ENCODE data around the gene UBR1. TPM values are rescaled to one million over a fixed set of nuclear protein-coding genes. Genes with fewer than 3 reads are reported as not detected.
"Not testable (repeated sequence)": the region's sequence is repeated elsewhere in the genome, so short reads cannot be mapped to it uniquely, and the experiment has no call there.

Gene UBR1
- total RNA-seq, 2 experiments from 2014 or later: 39.4 to 43.1 TPM

GRCh38 chr15:42920519-42921341, 185.1 kb downstream of the UBR1 start, which contains the start of gene TTBK2:
Gene TTBK2, minus strand, starts transcription at chr15:42920778. Its CDS starts 42,161 bp downstream, at chr15:42878617.
- H3K4me3 Mint-ChIP-seq: peak within 1 kb of the TSS; percentile 99
- H3K9me3 Mint-ChIP-seq: no peaks in the 10 kb centered on the region
- peak within 1 kb of the TSS; percentile 94 for H3K27ac Mint-ChIP-seq
- ATAC-seq (ENCODE audit: low read depth) (peak; percentile 95), DNase-seq (peak; percentile 94)
- H3K36me3 Mint-ChIP-seq: peaks cover 9% of the 10 kb centered on the region
- peaks cover 5% of the 10 kb centered on the region for H3K27me3 Mint-ChIP-seq
- POLR2A ChIA-PET: interaction anchor here (1.0 kb wide), 1 partner anchor 10 kb away, joined by 3 read pairs; no protein-coding TSS in a partner anchor
- peaks cover 27% of the 10 kb centered on the region for H3K4me1 Mint-ChIP-seq

GRCh38 chr15:42919799-42920518, 185.9 kb downstream of the UBR1 start:
- H3K27ac Mint-ChIP-seq: peak overlapping the region; percentile 92
- ATAC-seq (ENCODE audit: low read depth) (peak; percentile 11), DNase-seq (no peak)
- POLR2A ChIA-PET: no interaction called here
- peaks cover 5% of the 10 kb centered on the region for H3K27me3 Mint-ChIP-seq
- H3K9me3 Mint-ChIP-seq: no peaks in the 10 kb centered on the region
- peak overlapping the region; percentile 98 for H3K4me3 Mint-ChIP-seq
- peaks cover 34% of the 10 kb centered on the region for H3K4me1 Mint-ChIP-seq
- peaks cover 9% of the 10 kb centered on the region for H3K36me3 Mint-ChIP-seq

GRCh38 chr15:42919308-42919707, 186.5 kb downstream of the UBR1 start:
- no peak for DNase-seq
- Mint-ChIP-seq H3K4me3 (peak overlapping the region; percentile 98), H3K27me3 (peaks cover 5% of the 10 kb centered on the region), H3K9me3 (no peaks in the 10 kb centered on the region), H3K27ac (peak overlapping the region; percentile 39), H3K36me3 (peaks cover 9% of the 10 kb centered on the region), H3K4me1 (peaks cover 38% of the 10 kb centered on the region)
- POLR2A ChIA-PET: no interaction called here
- no peak for ATAC-seq (ENCODE audit: low read depth)

DNA sequence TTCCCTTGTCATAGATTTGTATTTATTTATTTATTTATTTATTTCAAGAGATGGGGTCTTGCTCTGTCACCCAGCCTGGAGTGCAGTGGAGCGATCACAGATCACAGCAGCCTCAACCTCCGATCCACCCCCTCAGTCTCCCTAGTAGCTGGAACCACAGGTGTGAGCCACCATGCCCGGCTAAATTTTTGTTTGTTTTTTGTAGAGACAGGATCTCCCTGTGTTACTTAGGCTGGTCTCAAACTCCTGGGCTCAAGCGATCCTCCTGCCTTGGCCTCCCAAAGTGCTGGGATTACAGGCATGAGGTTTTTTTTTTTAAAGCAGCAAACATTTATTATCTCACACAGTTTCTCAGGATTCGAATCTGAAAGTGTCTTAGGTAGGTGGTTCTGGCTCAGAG, 187.8 kb downstream of the UBR1 start:
- Mint-ChIP-seq H3K27me3 (no peaks in the 10 kb centered on the region), H3K36me3 (peaks cover 9% of the 10 kb centered on the region), H3K9me3 (no peaks in the 10 kb centered on the region), H3K4me3 (no peak overlapping the region), H3K4me1 (peaks cover 39% of the 10 kb centered on the region), H3K27ac (no peak overlapping the region)
- ATAC-seq (ENCODE audit: low read depth) (no peak), DNase-seq (no peak)
- POLR2A ChIA-PET: no interaction called here

- POLR2A ChIA-PET: no interaction called here
Measured at GRCh38 chr15:42915654-42916315, 190.1 kb downstream of the UBR1 start.

GRCh38 chr15:42914728-42915497, 190.9 kb downstream of the UBR1 start:
- H3K9me3 Mint-ChIP-seq: no peaks in the 10 kb centered on the region
- peaks cover 7% of the 10 kb centered on the region for H3K36me3 Mint-ChIP-seq
- ATAC-seq (ENCODE audit: low read depth) (no peak), DNase-seq (no peak)
- H3K4me1 Mint-ChIP-seq: peaks cover 29% of the 10 kb centered on the region
- POLR2A ChIA-PET: no interaction called here
- no peak overlapping the region for H3K27ac Mint-ChIP-seq
- no peaks in the 10 kb centered on the region for H3K27me3 Mint-ChIP-seq
- peak overlapping the region; percentile 11 for H3K4me3 Mint-ChIP-seq

More at GRCh38 chr15:42915654-42916315, 190.1 kb downstream of the UBR1 start:
- H3K9me3 Mint-ChIP-seq: no peaks in the 10 kb centered on the region
- DNase-seq (no peak), ATAC-seq (ENCODE audit: low read depth) (no peak)
- peaks cover 30% of the 10 kb centered on the region for H3K4me1 Mint-ChIP-seq
- H3K27ac Mint-ChIP-seq: no peak overlapping the region
- H3K4me3 Mint-ChIP-seq: no peak overlapping the region
- peaks cover 9% of the 10 kb centered on the region for H3K36me3 Mint-ChIP-seq
- no peaks in the 10 kb centered on the region for H3K27me3 Mint-ChIP-seq

GRCh38 chr15:42911058-42911592, 194.7 kb downstream of the UBR1 start:
- POLR2A ChIA-PET: no interaction called here

GRCh38 chr15:42908538-42908937, 197.3 kb downstream of the UBR1 start:
- Mint-ChIP-seq H3K27ac (no peak overlapping the region), H3K4me1 (peaks cover 2% of the 10 kb centered on the region), H3K4me3 (no peak overlapping the region), H3K9me3 (no peaks in the 10 kb centered on the region), H3K27me3 (no peaks in the 10 kb centered on the region), H3K36me3 (peaks cover 2% of the 10 kb centered on the region)
- DNase-seq (no peak), ATAC-seq (ENCODE audit: low read depth) (no peak)
- POLR2A ChIA-PET: no interaction called here

More at GRCh38 chr15:42911058-42911592, 194.7 kb downstream of the UBR1 start:
- Mint-ChIP-seq H3K9me3 (no peaks in the 10 kb centered on the region), H3K27me3 (no peaks in the 10 kb centered on the region), H3K4me1 (peaks cover 14% of the 10 kb centered on the region), H3K36me3 (peaks cover 3% of the 10 kb centered on the region), H3K27ac (no peak overlapping the region), H3K4me3 (no peak overlapping the region)
- DNase-seq: no peak
- no peak for ATAC-seq (ENCODE audit: low read depth)

DNA sequence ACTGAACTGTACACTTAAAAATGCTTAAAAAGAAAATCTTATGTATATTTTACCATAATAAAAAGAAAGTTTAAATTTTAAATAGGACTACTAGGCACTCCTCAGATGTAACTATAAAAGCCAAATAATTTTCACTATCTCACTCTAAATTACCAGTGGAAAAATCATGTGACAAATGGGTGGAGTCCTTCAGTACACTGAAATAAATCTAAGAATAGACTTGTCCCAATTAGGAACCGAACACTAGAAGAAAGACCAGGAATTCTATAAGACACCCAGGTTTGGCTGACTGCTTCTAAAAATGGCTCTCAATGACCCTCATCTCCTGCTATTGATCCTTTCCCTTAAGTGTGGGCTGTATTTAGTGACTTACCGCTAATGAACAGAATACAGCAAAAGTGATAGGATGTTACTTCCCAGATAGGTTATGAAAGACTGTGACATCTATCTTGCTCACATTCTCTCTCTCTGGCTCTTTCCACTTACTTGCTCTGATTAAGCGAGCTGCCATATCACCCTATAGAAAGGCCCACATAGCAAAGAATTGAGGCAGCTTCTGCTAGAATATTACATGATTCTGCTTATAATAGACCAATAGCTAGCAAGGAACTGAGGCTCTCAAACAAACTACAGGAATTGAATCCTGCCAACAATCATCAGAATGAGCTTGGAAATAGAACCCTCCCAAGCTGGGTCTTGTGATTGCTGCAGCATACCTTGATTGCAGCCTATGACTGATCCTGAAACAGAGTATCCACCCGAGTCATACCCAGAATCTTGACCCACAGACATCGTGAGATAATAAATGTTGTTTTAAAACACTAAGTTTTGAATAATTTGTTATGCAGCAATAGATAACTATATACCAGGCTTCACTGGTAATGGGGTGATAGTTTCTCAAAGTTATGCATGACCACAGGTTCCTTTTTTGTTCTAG, 202.2 kb downstream of the UBR1 start:
- no peak overlapping the region for H3K4me3 Mint-ChIP-seq
- H3K4me1 Mint-ChIP-seq: peaks cover 2% of the 10 kb centered on the region
- DNase-seq (no peak), ATAC-seq (ENCODE audit: low read depth) (no peak)
- POLR2A ChIA-PET: no interaction called here
- no peaks in the 10 kb centered on the region for H3K27me3 Mint-ChIP-seq
- peaks cover 2% of the 10 kb centered on the region for H3K36me3 Mint-ChIP-seq
- no peak overlapping the region for H3K27ac Mint-ChIP-seq
- no peaks in the 10 kb centered on the region for H3K9me3 Mint-ChIP-seq

DNA sequence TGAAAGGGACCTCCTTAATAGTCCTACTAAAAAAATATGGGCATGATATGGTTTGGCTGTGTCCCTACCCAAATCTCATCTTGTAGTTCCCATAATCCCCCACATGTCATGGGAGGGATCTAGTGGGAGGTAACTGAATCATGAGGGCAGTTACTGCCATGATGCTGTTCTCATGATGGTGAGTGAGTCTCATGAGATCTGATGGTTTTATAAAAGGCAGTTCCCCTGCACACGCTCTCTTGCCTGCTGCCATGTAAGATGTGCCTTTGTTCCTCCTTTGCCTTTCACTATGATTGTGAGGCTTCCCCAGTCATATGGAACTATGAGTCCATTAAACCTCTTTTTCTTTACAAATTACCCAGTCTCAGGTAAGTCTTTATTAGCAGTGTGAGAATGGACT, 211.9 kb downstream of the UBR1 start:
- DNase-seq; H3K27ac Mint-ChIP-seq; H3K27me3 Mint-ChIP-seq; ATAC-seq (ENCODE audit: low read depth); POLR2A ChIA-PET; H3K4me1 Mint-ChIP-seq; H3K9me3 Mint-ChIP-seq; H3K4me3 Mint-ChIP-seq: not testable (repeated sequence)
- peaks cover 14% of the 10 kb centered on the region for H3K36me3 Mint-ChIP-seq
